Endothelial cell of umbilical vein (primary cell): ENCODE data around the gene FAM83E. TPM values are rescaled to one million over a fixed set of nuclear protein-coding genes. Genes with fewer than 3 reads are reported as not detected.

Experiments used
- BruUV-seq: library from RNA; stranded (reverse); fragments of 400-500 nt; replicated peaks from 2 replicates; lab custom pipeline; 2021; lab: Mats Ljungman, UMichigan
- CTCF ChIA-PET: fragments of 300-600, 350-600 bp; sonication (Branson Sonifier 250); formaldehyde crosslinking; loops from one replicate; lab custom pipeline; 2021; ENCODE audit warnings: antibody characterized with exemption, inconsistent platforms; lab: Charles Lee
- POLR2A ChIA-PET: fragments of 300-600, 350-600 bp; sonication (Branson Sonifier 250); formaldehyde crosslinking; loops from one replicate; lab custom pipeline; 2021; ENCODE audit warnings: antibody characterized with exemption, inconsistent platforms; lab: Charles Lee
- DNase-seq: peaks from one replicate; pipeline ENCODE4 v3.0.0-alpha.2; 2011; ENCODE audit warnings: low read depth, low spot score
- FAIRE-seq: peaks from 2 replicates; lab custom pipeline; 2011; peaks lifted over from hg19 to GRCh38; lab: Jason Lieb, UNC
- H2AFZ ChIP-seq: 2 replicates; pipeline ENCODE4 v1.6.0; 2012; ENCODE audit warnings: low read depth, low read length, control low read depth, inconsistent platforms
- H3K27ac ChIP-seq: 2 replicates; pipeline ENCODE4 v1.5.1; 2011; ENCODE audit warnings: low read depth, mild to moderate bottlenecking, control low read depth, low read length, moderate library complexity; ENCODE audit not compliant: insufficient read depth
- H3K27me3 ChIP-seq, 2 experiments: 2 replicates each; pipeline versions ENCODE4 v1.6.0 to v1.6.1; 2011; ENCODE audit warnings: low read length in 2 of 2, mixed read lengths in 1 of 2; ENCODE audit not compliant: control insufficient read depth in 2 of 2, insufficient read depth in 2 of 2
- H3K36me3 ChIP-seq, 2 experiments: 2 replicates in 1 of 2; 3 replicates in 1 of 2; pipeline ENCODE4 v1.5.1; 2011; ENCODE audit warnings: low read length in 2 of 2, mild to moderate bottlenecking in 1 of 2, moderate library complexity in 1 of 2; ENCODE audit not compliant: control insufficient read depth in 2 of 2, insufficient read depth in 2 of 2; ENCODE audit errors: extremely low read depth in 1 of 2
- H3K4me1 ChIP-seq: 3 replicates; pipeline ENCODE4 v1.5.1; 2011; ENCODE audit warnings: mild to moderate bottlenecking, low read length; ENCODE audit not compliant: control insufficient read depth, insufficient read depth; ENCODE audit errors: extremely low read depth
- H3K4me2 ChIP-seq: 2 replicates; pipeline ENCODE4 v1.6.1; 2011; ENCODE audit warnings: low read length, control low read depth, mixed read lengths; ENCODE audit not compliant: insufficient read depth
- H3K4me3 ChIP-seq, 3 experiments: fragments of 200-600 bp in 1 of 3; sonication (generic), shearing (Covaris generic) in 1 of 3; replicated peaks in 1 of 3; 2 replicates each; pipeline ENCODE4 v1.5.1; 2011 to 2016; ENCODE audit warnings: control low read depth in 3 of 3, low read length in 3 of 3, mild to moderate bottlenecking in 2 of 3, inconsistent platforms in 1 of 3, low read depth in 1 of 3, moderate library complexity in 1 of 3; ENCODE audit not compliant: insufficient read depth in 1 of 3
- H3K79me2 ChIP-seq: 2 replicates; pipeline ENCODE4 v1.6.0; 2012; ENCODE audit warnings: low read length, inconsistent platforms; ENCODE audit not compliant: control insufficient read depth, insufficient read depth
- H3K9ac ChIP-seq: replicated peaks from 2 replicates; pipeline ENCODE3; 2011; ENCODE audit warnings: low read length, control low read depth; ENCODE audit not compliant: insufficient read depth; ENCODE audit errors: extremely low read depth
- H3K9me1 ChIP-seq: replicated peaks from 3 replicates; pipeline ENCODE4 v1.6.0; 2011; ENCODE audit warnings: mild to moderate bottlenecking, low read length; ENCODE audit not compliant: control insufficient read depth, insufficient read depth; ENCODE audit errors: extremely low read depth
- H3K9me3 ChIP-seq: replicated peaks from 2 replicates; pipeline ENCODE4 v1.5.1; 2012; ENCODE audit warnings: low read length, inconsistent platforms; ENCODE audit not compliant: control insufficient read depth, insufficient read depth
- H4K20me1 ChIP-seq: replicated peaks from 2 replicates; pipeline ENCODE3; 2011; ENCODE audit warnings: mild to moderate bottlenecking, low read length; ENCODE audit not compliant: control insufficient read depth, insufficient read depth; ENCODE audit errors: extremely low read depth
- CTCF ChIP-seq, 2 donors: IDR thresholded peaks; 1 replicate in 1 of 2; 2 replicates in 1 of 2; pipeline ENCODE4 v1.5.1; 2011; ENCODE audit warnings: low read length in 2 of 2, mild to moderate bottlenecking in 2 of 2, moderate library complexity in 2 of 2, control low read depth in 1 of 2, inconsistent platforms in 1 of 2, low read depth in 1 of 2; ENCODE audit not compliant: insufficient read depth in 1 of 2; ENCODE audit errors: extremely low read depth in 1 of 2
- EZH2 ChIP-seq: IDR thresholded peaks from 2 replicates; pipeline ENCODE4 v1.6.1; 2012; ENCODE audit warnings: borderline replicate concordance, low read depth, mild to moderate bottlenecking, moderate library complexity, low read length, inconsistent platforms; ENCODE audit not compliant: severe bottlenecking
- FOS ChIP-seq: IDR thresholded peaks from 2 replicates; pipeline ENCODE4 v1.6.1; 2011; ENCODE audit warnings: mild to moderate bottlenecking, low read length, moderate library complexity, borderline replicate concordance; ENCODE audit not compliant: insufficient read depth
- GATA2 ChIP-seq: IDR thresholded peaks from 2 replicates; pipeline ENCODE4 v1.7.0; 2011; ENCODE audit warnings: low read depth, mild to moderate bottlenecking, moderate library complexity, mixed read lengths, low read length; ENCODE audit not compliant: insufficient read length, insufficient read depth
- JUN ChIP-seq: IDR thresholded peaks from 2 replicates; pipeline ENCODE4 v1.6.1; 2011; ENCODE audit warnings: borderline replicate concordance, low read depth; ENCODE audit not compliant: insufficient read length, insufficient read depth
- MAX ChIP-seq: IDR thresholded peaks from 2 replicates; pipeline ENCODE4 v1.6.1; 2011; ENCODE audit not compliant: insufficient read depth, insufficient read length
- MYC ChIP-seq: IDR thresholded peaks from one replicate; pipeline ENCODE4 v1.6.1; 2011; ENCODE audit warnings: mild to moderate bottlenecking, low read depth, low read length
- POLR2A ChIP-seq: IDR thresholded peaks from 2 replicates; pipeline ENCODE4 v1.6.1; 2012; ENCODE audit warnings: low read depth, mild to moderate bottlenecking, control low read depth, low read length
- POLR2AphosphoS5 ChIP-seq: IDR thresholded peaks from 2 replicates; pipeline ENCODE4 v1.6.1; 2012; ENCODE audit warnings: low read depth, mild to moderate bottlenecking, control low read depth, low read length, moderate library complexity; ENCODE audit not compliant: insufficient read depth
- dilution Hi-C: fragments of 300-500 bp; cut with MboI; formaldehyde crosslinking; loops from one replicate; pipeline ENCODE4 v1.15.0; 2019; ENCODE audit warnings: low sequenced_read_pairs; ENCODE audit not compliant: extremely low pct_ligation_motif_present
- intact Hi-C: fragments of 100-400 bp; cut with micrococcal nuclease; formaldehyde crosslinking; loops from one replicate; pipeline ENCODE4 v1.10.0; 2022
- polyA plus RNA-seq, 4 experiments: library from polyadenylated mRNA; depleted of rRNA in 3 of 4; stranded (reverse) in 3 of 4; unstranded in 1 of 4; fragments of >200 nt; gene quantifications; 2 replicates each; pipeline versions ENCODE4 v1.2.1 to v1.2.3, GENCODE V29; 2011 to 2012; ENCODE audit warnings: missing spikeins in 1 of 4
- total RNA-seq: library from RNA; stranded (reverse); gene quantifications from 2 replicates; pipeline ENCODE4 v1.2.3, GENCODE V29; 2021

FAM83E gene
- total and polyA plus RNA-seq, 2 donors (not counting 3 experiments of a cell fraction or from before 2014, with no cell fraction given), result 0.04 to 1.7 TPM

- TF ChIP-seq MAX (no peak), GATA2 (no peak), FOS (no peak), EZH2 (no peak), POLR2A (no peak), MYC (no peak), POLR2AphosphoS5 (no peak), CTCF (IDR thresholded peaks at IDR 0.05; ENCODE audit: extremely low read depth in 1 of 2, insufficient read depth in 1 of 2, low read depth in 1 of 2, low read length in 2 of 2) (no peak), JUN (no peak)
- H2AFZ ChIP-seq, result no peak overlapping the region
- dilution Hi-C loops (no loop called here), intact Hi-C loops (loop anchor here (5.0 kb wide), 1 partner anchor 404 kb away; no protein-coding TSS in a partner anchor)
- no peaks in the 10 kb centered on the region for H3K27me3 ChIP-seq
- no peak overlapping the region for H3K27ac ChIP-seq
- FAIRE-seq (no peak), DNase-seq (no peak)
- H3K9ac ChIP-seq, result no peak overlapping the region
- H4K20me1 ChIP-seq, result no peaks in the 10 kb centered on the region
- ChIA-PET POLR2A (no interaction called here), CTCF (interaction anchor here (0.7 to 6.6 kb wide), 4 partner anchors 12 to 66 kb away, joined by 3 to 38 read pairs (median 3); no protein-coding TSS in a partner anchor)
- no peak overlapping the region for H3K4me2 ChIP-seq
- no peaks in the 10 kb centered on the region for H3K36me3 ChIP-seq
- peaks cover 2% of the 10 kb centered on the region for H3K4me1 ChIP-seq
- H3K9me3 ChIP-seq, result no peaks in the 10 kb centered on the region
- H3K9me1 ChIP-seq, result no peaks in the 10 kb centered on the region
- no TSS peak for BruUV-seq
- no peak overlapping the region for H3K4me3 ChIP-seq
- H3K79me2 ChIP-seq, result no peaks in the 10 kb centered on the region
Measured at GRCh38 chr19:48571378-48572162, 43.3 kb downstream of the FAM83E start.
